ENCODE results near the gene PDLIM1. TPM values are rescaled to one million over a fixed set of nuclear protein-coding genes. Genes with fewer than 3 reads are reported as not detected.

PDLIM1 gene
- total RNA-seq, 1 donor from 2014 or later: 334 TPM

DNA sequence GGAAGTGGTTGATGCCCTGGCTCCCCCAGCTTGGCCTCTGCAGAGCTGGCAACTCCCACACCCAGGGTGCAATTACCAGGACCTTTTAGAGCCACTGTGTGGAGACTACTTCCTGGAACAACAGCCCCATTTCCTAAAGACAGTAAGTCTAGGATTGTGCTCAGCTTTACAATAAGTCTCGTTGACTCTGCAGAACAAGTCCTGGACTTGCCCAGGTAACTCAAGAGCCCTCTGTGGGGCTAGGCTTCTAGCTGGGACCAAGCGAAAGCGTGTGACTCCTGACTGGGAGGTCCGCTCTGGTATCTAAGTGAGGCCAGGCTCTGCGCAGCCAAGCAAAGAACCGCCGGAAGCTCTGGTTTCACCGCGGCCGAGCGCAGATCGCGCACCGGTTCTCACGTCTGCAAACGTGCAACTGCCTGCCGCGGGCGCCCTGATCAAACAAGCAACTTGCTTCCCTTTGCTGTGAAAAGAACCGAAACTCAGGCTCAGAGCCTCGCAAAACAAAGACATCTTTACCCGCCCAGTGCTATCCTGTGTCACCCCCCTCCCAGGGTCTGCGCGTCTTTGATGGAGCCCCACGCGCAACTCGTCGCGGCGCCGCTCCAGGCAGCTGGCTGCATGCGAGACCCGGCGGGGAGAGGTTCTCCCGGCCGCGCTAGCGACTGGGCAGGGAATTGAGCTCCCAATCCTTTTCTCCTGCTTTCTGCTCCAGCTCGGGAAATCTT is 4.4 kb upstream of the PDLIM1 start:
- DNase-seq (ENCODE audit: low spot score): no peak
- intact Hi-C loops (cut with DNase I): loop anchor here (5.0 kb wide), 1 partner anchor 67 kb away; no protein-coding TSS in a partner anchor

DNA sequence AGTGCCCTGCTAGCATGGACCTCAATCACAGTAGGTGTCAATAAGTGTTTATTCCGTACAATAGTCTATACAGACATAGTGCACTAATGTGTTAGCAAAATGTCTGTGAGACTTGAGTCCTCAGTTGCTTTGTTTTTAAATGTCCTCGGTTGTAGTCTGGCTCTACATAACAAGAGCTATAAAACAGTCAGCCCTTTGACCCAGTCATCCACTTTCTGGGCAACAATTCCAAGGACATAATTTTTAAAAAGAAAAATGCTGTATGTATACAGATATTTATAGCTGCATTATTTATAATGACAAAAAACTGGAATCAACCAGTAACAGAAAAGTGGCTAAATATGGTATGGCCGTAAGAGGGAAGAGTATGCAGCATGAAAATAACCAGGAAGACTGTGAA is 2.8 kb upstream of the PDLIM1 start:
- intact Hi-C loops (cut with DNase I): no loop called here

DNA sequence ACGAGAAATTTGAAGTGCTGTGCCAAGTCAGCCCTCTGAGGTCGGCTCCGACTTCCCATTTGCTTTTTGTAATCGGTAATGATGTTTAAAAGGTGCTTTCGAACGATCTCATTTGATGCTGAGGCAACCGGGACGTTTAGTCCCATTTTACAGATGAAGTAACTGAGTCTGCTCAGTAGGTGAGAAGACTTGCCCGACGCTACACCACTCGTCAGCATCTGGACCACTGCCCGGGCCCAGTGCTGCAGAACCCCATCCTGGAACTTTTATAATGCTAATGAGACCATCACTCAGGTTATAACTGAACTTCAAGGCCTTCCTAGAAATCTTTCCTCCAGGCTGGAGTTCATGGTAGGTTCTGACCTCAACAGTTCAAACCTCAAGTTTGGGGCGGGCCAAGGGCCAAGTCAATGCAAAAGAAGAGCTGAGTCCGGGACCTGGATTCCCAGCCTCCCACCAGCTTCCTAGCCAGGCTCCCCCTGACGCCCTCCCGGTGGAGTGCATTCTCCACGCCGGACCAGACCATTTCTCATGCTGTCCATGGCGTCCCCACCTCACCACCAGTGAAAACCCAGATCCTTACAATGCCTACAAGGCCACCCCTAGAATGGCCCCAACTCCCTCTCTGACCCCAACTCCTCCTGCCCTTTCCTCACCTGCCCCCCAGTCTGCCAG is 699 bp upstream of the PDLIM1 start:
- intact Hi-C loops (cut with DNase I): loop anchor here (2.0 kb wide), 1 partner anchor 17 kb away; no protein-coding TSS in a partner anchor
- DNase-seq (ENCODE audit: low spot score): no peak

More for the DNA sequence above, 2.8 kb upstream of the PDLIM1 start:
- no peak for DNase-seq (ENCODE audit: low spot score)

DNA sequence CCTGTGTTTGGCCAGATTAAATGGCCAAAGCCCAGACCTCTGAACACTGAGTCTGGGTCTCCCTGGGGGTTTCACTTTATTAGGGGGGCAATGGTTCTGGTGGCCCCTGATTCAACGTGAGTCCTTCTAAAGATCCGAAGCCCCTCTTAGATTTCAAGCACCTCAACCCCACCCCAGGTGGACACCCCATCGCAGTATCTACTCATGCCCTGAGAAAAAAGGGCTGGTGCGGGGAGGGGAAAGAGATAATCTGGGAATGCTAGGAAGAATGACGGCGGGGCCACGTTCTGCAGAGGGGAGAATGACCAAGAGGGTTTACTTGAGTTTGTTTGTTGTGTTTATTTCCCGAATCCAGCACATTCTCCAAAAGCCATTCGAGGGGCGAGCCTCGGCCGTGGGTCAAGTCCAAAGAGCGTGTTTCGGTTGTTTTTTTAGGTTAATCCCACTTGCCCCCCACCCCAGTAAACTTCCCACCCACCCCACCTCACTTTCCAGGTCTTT is 832 bp downstream of the PDLIM1 start:
- peak; percentile 73 for DNase-seq (ENCODE audit: low spot score)
- intact Hi-C loops (cut with DNase I): loop anchor here (2.0 to 5.0 kb wide), 2 partner anchors 19 to 43 kb away; no protein-coding TSS in a partner anchor

DNA sequence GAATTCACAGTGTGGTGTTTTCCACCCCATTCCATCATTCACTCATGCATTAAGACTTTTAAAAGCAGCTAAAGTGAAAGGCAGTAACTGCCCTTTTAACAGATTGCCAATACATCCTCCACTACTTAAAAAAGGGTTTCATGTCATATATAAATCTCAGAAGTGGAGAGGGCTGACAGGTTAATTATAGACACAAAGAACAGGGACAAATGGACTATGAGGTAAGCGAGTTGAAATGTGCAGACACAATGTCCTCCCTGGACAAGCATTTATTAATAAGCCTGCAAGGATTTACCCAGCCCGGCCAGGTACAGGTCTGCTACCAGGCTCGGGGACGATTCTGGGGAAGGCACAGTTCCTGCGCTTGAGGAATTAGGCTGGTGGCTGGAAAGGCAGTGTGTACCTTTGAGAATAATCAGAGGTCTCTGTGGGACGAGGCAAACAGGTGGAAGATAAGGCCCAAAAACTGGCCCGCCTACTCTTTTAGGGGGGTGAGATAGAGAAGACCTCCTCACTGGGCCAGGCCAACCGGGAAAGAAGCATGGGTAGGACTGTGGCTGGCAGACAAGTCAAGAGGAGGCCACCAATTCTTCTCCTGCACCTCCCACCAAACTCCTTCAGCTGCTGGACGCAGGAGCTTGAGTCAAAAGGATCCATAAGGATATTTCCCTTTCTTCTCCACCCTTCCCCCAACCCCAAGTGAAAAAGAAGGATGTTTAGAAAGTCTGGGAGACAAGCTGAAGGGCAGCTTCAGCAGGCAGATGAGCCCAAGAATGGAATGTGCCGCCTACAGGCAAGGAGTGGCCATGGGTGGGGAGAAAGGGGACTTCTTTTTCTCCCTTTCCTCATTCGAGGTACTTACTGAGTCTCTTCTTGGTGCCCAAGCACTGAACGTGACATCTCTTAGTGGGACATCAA is 1.5 kb downstream of the PDLIM1 start:
- intact Hi-C loops (cut with DNase I): loop anchor here (5.0 kb wide), 1 partner anchor 42 kb away; no protein-coding TSS in a partner anchor
- DNase-seq (ENCODE audit: low spot score): peak; percentile 75

DNA sequence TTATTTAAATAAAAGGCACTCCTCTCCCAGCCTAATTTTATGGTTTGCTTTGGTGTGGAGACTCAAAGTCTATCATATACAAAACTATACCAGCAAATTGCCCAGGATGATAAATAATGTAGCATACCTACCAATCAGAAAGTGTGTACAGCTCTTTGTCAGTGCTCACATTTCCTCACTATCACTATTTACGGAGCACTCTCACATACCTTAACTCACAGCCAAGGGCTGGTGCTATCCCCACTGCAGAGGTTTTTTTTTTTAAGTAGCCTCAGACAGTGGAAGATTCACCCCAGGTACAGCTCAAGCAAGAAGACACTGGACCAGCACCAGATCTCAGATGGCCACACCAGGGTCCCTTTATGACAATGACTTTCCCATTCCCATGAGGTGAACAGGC is 2.5 kb downstream of the PDLIM1 start:
- no peak for DNase-seq (ENCODE audit: low spot score)
- intact Hi-C loops (cut with DNase I): loop anchor here (5.0 kb wide), 1 partner anchor 41 kb away; no protein-coding TSS in a partner anchor

DNA sequence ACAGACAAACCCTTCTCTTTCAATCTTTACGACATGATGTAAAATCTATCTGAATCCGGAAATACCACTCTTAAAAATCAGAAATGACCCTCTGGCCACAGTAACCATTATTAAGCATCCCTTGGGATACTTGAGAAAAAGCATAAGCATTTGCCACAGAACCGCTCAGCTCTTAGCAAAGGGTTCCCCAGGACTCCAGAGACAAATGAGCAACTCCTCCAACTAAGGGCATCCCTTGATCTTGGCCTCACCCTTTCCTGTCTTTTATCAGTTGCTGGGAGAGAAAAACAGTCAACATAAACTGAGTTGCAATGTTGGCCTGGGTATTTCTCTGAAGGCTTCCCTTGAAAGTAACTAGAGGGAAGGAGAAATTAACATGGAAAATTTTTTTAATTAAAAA is 3.5 kb downstream of the PDLIM1 start:
- DNase-seq (ENCODE audit: low spot score): no peak
- intact Hi-C loops (cut with DNase I): loop anchor here (5.0 kb wide), 1 partner anchor 40 kb away; no protein-coding TSS in a partner anchor

DNA sequence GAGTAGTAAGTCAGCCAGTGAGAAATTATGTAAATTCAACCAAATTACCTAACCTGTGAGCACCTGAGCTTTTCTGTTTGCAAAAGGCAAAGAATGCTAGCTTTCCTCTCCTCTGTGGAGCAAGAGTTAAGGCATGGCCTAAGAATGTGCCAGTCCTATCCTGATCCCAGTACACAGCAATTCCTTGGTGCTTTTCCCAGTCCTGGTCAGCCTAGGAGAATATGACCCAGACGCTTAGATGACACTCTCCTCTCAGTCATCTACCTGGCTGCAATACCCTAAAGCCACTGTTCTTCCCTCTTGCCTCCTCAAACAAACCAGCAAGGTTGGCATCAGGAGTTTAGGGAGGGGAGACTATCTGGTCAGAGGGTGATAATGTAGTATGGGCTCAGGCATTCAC is 4.1 kb downstream of the PDLIM1 start:
- DNase-seq (ENCODE audit: low spot score): no peak
- intact Hi-C loops (cut with DNase I): loop anchor here (5.0 kb wide), 1 partner anchor 39 kb away; no protein-coding TSS in a partner anchor

DNA sequence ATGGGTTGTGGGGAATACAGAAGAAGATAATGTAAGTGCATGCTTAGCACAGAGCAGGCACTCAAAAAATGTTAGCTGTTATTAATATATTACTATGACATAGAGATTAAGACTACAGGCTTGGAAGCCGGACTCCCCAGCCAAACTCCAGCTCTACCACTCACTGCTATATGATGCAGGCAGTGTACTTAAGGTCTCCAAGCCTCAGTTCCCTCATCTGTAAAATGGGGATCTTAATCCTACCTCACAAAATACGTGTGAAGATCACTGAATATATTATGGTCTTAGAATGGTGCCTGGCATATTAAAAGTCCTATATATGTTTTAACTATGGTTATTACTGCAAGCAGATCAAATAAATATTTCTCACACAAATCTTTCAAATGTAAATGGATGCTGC is 5.2 kb downstream of the PDLIM1 start:
- intact Hi-C loops (cut with DNase I): loop anchor here (5.0 kb wide), 1 partner anchor 38 kb away; no protein-coding TSS in a partner anchor
- no peak for DNase-seq (ENCODE audit: low spot score)

DNA sequence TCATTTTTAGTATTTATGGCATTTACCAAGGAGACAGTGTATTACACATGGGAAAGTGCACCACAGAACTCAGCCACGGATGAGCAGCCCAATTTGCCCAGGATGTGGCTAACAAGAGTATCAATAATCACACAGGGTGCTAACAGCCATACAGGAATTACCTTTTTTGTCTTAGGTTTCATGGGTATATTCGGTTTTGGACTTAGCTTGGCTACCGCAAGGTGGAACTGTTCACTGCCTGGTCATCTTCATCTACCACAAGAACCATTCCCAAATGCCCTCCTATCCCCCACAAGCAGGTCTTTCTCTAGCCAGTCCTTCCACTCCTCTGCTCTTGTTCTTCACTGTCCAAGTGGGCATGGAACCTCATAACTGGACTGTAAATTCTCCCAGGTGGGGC is 6.0 kb downstream of the PDLIM1 start:
- intact Hi-C loops (cut with DNase I): loop anchor here (5.0 kb wide), 1 partner anchor 38 kb away; no protein-coding TSS in a partner anchor
- peak; percentile 15 for DNase-seq (ENCODE audit: low spot score)

DNA sequence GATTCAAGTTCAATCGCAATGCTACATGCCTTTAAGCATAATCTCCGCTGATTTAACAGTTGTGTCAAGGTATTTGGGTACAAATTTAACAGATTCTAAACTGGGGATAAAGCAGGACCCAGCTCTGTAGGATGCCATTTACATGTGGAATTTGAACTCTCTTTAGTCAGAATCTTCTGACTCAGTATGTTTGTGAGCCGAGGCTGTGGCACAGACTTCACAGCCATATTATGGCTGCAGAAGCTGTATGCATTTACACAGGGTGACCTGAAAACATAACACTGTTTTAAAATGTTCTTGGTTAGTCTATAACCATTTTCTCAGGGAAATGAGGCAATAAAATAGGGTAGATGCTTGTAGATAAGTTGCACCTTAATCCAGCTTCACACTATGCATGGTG is 8.7 kb downstream of the PDLIM1 start:
- intact Hi-C loops (cut with DNase I): no loop called here
- no peak for DNase-seq (ENCODE audit: low spot score)

DNA sequence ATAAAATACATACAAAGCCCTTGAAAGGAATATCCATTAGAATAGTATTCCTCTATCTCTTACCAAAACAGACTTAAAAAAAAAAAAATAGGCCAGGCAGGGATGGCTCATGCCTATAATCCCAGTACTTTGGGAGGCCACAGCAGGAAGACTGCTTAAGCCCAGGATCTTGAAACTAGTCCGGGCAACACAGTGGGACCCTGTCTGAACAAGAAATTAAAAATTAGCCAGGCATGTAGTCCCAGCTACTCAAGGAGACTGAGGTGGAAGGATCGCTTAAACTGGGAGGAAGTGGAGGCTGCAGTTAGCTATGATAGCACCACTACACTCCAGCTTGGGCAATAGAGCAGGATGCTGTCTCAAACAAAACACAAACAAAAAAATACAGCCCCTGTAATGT is 9.6 kb downstream of the PDLIM1 start:
- intact Hi-C loops (cut with DNase I): no loop called here
- DNase-seq (ENCODE audit: low spot score): no peak

DNA sequence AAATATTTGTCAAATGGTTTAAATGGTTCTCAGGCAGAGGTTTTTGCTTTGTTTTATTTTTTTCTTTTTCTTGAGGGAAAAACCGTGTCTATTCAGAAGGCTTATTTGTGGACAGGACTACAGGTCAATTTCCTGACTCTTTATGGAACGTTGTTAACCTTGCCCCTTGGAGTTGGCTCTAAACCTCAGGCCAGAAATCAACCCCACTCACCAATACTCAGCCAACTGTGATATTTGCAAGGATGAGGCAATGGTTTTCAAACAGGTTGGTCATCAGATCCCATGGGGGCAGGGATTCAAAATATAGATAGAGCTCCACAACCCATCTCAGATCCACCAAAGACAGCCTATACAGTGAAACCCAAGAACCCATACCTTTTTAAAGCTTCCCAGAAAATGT is 10.2 kb downstream of the PDLIM1 start:
- intact Hi-C loops (cut with DNase I): no loop called here

DNA sequence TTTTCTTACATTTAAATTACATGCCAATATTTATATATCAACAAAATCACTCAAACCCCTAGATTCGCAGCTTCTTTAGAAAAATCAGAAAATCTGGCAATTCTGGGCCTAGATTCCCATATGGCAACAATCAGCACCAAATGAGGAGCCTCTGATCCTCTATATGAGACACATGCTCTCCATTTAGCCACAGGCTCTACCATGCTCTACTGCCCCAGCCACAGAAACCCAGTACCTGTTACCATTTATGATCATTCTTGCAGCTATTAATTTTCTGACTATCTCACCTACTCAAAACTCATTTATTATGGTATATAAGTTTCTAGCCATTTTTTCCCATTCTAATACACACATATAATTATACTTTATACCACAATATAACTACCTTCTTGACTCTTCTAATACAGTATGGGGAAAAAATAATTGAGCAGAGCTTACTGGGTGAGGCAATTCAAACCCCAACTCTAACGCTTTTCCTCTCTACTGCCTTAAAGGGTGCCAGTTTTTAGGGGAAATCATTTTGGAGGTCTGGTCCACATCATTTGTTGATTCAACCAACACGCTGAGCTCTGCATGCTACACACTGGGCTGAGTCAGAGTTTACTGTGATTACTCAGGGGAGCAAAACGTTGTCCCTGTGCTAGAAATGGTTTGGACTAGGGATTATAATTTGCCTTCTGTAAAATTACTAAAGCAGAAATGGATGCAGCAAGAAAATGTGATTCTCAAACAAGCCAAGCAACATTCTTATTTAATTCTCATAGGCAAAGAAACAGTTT is 11.6 kb downstream of the PDLIM1 start:
- DNase-seq (ENCODE audit: low spot score): no peak
- intact Hi-C loops (cut with DNase I): loop anchor here (5.0 kb wide), 1 partner anchor 53 kb away; no protein-coding TSS in a partner anchor

More for the DNA sequence above, 10.2 kb downstream of the PDLIM1 start:
- DNase-seq (ENCODE audit: low spot score): no peak

DNA sequence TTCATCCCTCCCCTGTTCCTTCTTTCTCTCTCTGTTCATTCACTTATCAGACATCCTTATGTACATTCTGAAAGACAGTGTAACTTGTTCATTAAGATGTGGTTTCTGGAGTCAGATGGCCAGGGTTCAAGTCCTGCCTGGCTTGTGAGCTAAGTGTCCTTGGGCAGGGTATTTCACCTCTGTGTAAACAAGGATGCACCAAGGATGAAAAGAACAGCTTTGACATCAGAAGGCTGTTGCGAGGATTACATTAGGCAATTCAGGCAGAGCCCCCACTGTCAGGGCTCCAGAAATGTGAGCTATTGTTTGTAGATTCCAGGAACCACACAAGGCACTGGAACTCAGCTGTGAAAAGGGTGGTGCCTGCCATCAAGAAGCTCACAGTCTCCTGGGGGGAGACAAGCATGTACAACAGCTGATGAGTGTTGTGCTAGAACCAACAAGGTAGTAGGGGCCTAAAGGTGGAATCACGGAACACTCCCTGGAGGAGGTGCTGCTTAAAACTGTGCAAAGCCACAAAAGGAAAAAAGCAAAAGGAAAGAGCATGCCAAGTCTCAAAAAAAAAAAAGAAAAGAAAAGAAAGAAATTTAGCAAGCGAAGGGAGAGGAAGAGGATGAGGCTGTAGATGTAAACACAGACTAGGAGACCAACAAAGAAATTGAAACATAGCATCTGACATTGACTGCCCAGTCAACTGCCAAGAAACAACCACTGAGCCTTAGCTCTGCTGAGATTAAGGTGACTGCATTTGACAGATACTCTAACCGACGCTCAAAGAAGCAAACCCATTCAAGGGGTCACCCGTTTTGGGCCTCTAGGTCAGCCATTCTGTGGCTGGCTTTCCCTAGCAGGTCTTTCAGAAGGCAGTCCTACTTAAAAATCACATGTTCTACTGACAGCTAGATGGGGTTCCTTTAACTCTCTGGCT is 12.5 kb downstream of the PDLIM1 start:
- no peak for DNase-seq (ENCODE audit: low spot score)
- intact Hi-C loops (cut with DNase I): loop anchor here (5.0 kb wide), 1 partner anchor 54 kb away; no protein-coding TSS in a partner anchor

DNA sequence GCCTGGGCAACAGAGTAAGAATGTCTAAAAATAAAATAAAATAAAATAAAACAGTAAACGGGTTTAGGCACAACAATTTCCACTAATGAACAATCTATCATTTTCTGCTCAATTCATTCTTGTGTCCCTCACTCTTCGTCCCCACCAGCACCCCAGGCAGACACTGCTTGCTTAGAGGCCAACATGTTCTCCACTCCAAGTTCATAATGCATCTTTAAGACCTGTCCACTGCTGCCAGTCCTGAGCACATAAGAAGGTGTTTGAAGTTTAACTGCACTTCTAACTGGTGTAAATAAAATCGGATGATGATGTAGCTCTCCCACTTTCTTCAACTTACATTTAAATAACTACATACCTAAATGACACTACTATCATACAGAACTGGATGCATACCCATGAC is 13.2 kb downstream of the PDLIM1 start:
- no peak for DNase-seq (ENCODE audit: low spot score)
- intact Hi-C loops (cut with DNase I): loop anchor here (5.0 kb wide), 1 partner anchor 55 kb away; no protein-coding TSS in a partner anchor

DNA sequence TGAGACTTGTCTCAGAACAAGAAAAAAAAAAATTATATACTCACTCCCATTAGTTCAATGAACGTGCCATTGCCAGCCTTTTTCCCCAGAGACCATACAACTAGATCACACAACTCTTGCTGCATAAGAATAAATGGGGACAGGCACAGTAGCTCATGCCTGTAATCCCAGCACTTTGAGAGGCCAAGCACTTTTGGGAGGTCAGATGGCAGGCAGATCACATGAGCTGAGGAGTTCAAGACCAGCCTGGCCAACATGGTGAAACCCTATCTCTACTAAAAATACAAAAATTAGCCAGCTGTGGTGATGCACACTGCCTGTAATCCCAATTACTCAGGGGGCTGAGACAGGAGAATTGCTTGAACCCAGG is 13.6 kb downstream of the PDLIM1 start:
- DNase-seq (ENCODE audit: low spot score): no peak
- intact Hi-C loops (cut with DNase I): loop anchor here (5.0 kb wide), 1 partner anchor 55 kb away; no protein-coding TSS in a partner anchor

Data from cardiac septum (tissue), 1 donor.